Kidney (tissue), 14 donors: Measurements from ENCODE around the gene RASA3. TPM values are rescaled to one million over a fixed set of nuclear protein-coding genes. Genes with fewer than 3 reads are reported as not detected.

Source experiments
- DNase-seq, 5 donors: peaks; one replicate each; pipeline ENCODE4 v3.0.0-alpha.2; 2013 to 2020
- FAIRE-seq: peaks from 2 replicates; lab custom pipeline; 2012; peaks lifted over from hg19 to GRCh38; lab: Jason Lieb, UNC
- H3K27ac ChIP-seq, 2 donors: one replicate each; pipeline ENCODE4 v1.7.0; 2013; ENCODE audit warnings: low read depth in 2 of 2, low read length in 2 of 2, inconsistent platforms in 1 of 2
- H3K27me3 ChIP-seq: one replicate; pipeline ENCODE4 v1.7.1; 2013; ENCODE audit warnings: low read length, inconsistent platforms; ENCODE audit not compliant: control insufficient read depth, insufficient read depth
- H3K36me3 ChIP-seq, 3 donors: one replicate each; pipeline versions ENCODE4 v1.7.0 to v1.7.1; 2013; ENCODE audit warnings: low read length in 3 of 3, control low read depth in 1 of 3, inconsistent platforms in 1 of 3; ENCODE audit not compliant: insufficient read depth in 3 of 3, control insufficient read depth in 2 of 3
- H3K4me1 ChIP-seq, 3 donors: one replicate each; pipeline versions ENCODE4 v1.7.0 to v1.7.1; 2013; ENCODE audit warnings: low read length in 3 of 3, inconsistent platforms in 1 of 3, low read depth in 1 of 3; ENCODE audit not compliant: control insufficient read depth in 2 of 3, insufficient read depth in 2 of 3
- H3K4me3 ChIP-seq, 3 donors: one replicate each; pipeline versions ENCODE4 v1.7.0 to v1.8.1; 2013; ENCODE audit warnings: low read length in 3 of 3, control low read depth in 1 of 3, inconsistent platforms in 1 of 3
- H3K9ac ChIP-seq, 3 donors: one replicate each; pipeline versions ENCODE4 v1.7.0 to v1.7.1; 2013; ENCODE audit warnings: low read length in 3 of 3, control low read depth in 1 of 3, inconsistent platforms in 1 of 3
- H3K9me3 ChIP-seq, 3 donors: one replicate each; pipeline versions ENCODE4 v1.7.0 to v1.7.1; 2013; ENCODE audit warnings: low read length in 3 of 3, control low read depth in 1 of 3, inconsistent platforms in 1 of 3; ENCODE audit not compliant: control insufficient read depth in 2 of 3, insufficient read depth in 1 of 3
- CTCF ChIP-seq: IDR thresholded peaks from 3 replicates; pipeline ENCODE4 v1.5.1; 2012; ENCODE audit warnings: mild to moderate bottlenecking, moderate library complexity, borderline replicate concordance; ENCODE audit not compliant: insufficient read depth; ENCODE audit errors: extremely low read depth
- intact Hi-C: fragments of 100-400 bp; cut with DNase I; formaldehyde crosslinking; loops from one replicate; pipeline ENCODE4 v1.11.1; 2022
- polyA plus RNA-seq: library from polyadenylated mRNA; stranded (reverse); fragments of 350-450 nt; fragmentation: Illumina TruSeq; extraction: RNeasy Lipid Tissue Mini Kit (QIAGEN cat#74804); gene quantifications from one replicate; pipeline ENCODE4 v1.2.3, GENCODE V29; 2014; ENCODE audit warnings: low read depth, low replicate concordance; ENCODE audit not compliant: insufficient read depth
- total RNA-seq: library from RNA; stranded (reverse); fragmentation: NEBNext Ultra II Directional; extraction: Animal tissue kit (Norgen Biotek cat#: 25700); gene quantifications from one replicate; pipeline ENCODE4 v1.2.1, GENCODE V29; 2021
- donor health status: control.
- donor health status: control.
- donor health status: control.
- donor health status: control.
- donor health status: control.
- donor health status: DM: yes; HTN: yes; CAD: no.
- donor health status: Normal renal cell carcinoma (clear cell type).

Gene RASA3
- total and polyA plus RNA-seq, 2 donors from 2014 or later = 4.2 to 28.8 TPM

- peaks cover 0 to 6% (median 0%) of the 10 kb centered on the region in 3 donors for H3K36me3 ChIP-seq
- FAIRE-seq = no peak
- H3K9ac ChIP-seq = no peak overlapping the region
- no peak for TF ChIP-seq CTCF
- H3K4me3 ChIP-seq = no peak overlapping the region
- H3K4me1 ChIP-seq = peaks cover 0 to 3% (median 0%) of the 10 kb centered on the region in 3 donors
- intact Hi-C loops = no loop called here
- H3K9me3 ChIP-seq = no peaks in the 10 kb centered on the region
- no peaks in the 10 kb centered on the region for H3K27me3 ChIP-seq
- no peak overlapping the region for H3K27ac ChIP-seq
- DNase-seq = no peak
Observed at GRCh38 chr13:114012921-114013320, 119.5 kb downstream of the RASA3 start.

DNA sequence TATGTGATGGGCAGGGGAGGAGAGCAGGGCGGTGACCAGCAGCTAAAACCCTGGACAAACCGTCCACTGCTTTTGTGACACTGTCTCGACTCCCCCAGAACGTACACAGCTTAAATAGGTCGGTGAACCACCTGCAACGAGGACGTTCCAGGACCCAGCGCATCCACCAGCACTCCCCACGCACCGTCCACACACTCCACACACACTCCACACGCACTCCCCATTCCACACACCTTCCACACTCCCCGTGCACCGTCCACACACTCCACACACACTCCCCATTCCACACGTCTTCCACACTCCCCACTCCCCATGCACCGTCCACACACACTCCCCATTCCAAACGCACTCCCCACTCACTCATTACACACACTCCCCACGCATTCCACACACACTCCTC lies 120.3 kb downstream of the RASA3 start:
- H3K36me3 ChIP-seq = peaks cover 0 to 6% (median 0%) of the 10 kb centered on the region in 3 donors
- no peak for TF ChIP-seq CTCF
- no peaks in the 10 kb centered on the region for H3K9me3 ChIP-seq
- no peak overlapping the region for H3K27ac ChIP-seq
- H3K4me1 ChIP-seq = peaks cover 0 to 3% (median 0%) of the 10 kb centered on the region in 3 donors
- H3K4me3 ChIP-seq = no peak overlapping the region
- no peak for FAIRE-seq
- H3K27me3 ChIP-seq = no peaks in the 10 kb centered on the region
- intact Hi-C loops = no loop called here
- DNase-seq = no peak
- no peak overlapping the region for H3K9ac ChIP-seq

GRCh38 chr13:114011226-114011625 lies 121.2 kb downstream of the RASA3 start:
- peaks cover 0 to 6% (median 0%) of the 10 kb centered on the region in 3 donors for H3K36me3 ChIP-seq
- H3K27ac ChIP-seq = no peak overlapping the region
- no peak overlapping the region for H3K4me3 ChIP-seq
- H3K9me3 ChIP-seq = no peaks in the 10 kb centered on the region
- no peaks in the 10 kb centered on the region for H3K27me3 ChIP-seq
- DNase-seq (peak in 1 of 5 donors; percentile 53), FAIRE-seq (no peak)
- intact Hi-C loops = no loop called here
- peaks cover 0 to 3% (median 0%) of the 10 kb centered on the region in 3 donors for H3K4me1 ChIP-seq
- H3K9ac ChIP-seq = no peak overlapping the region
- TF ChIP-seq CTCF = no peak
